Tibial artery (tissue), 4 donors: ENCODE measurements around the gene ICE1.
"Not testable (repeated sequence)": the region's sequence is repeated elsewhere in the genome, so short reads cannot be mapped to it uniquely, and the experiment has no call there.

Source experiments
- DNase-seq, 2 donors: peaks; one replicate each; pipeline ENCODE4 v3.0.0-alpha.2; 2019
- H3K27ac ChIP-seq, 2 donors: fragments of 200-600 bp; sonication (generic) in 1 of 2; 1 replicate in 1 of 2; 2 replicates in 1 of 2; pipeline ENCODE4 v1.5.1; 2018 to 2019; ENCODE audit warnings: mild to moderate bottlenecking in 1 of 2
- H3K27me3 ChIP-seq, 2 donors: fragments of 200-600 bp; sonication (generic) in 1 of 2; one replicate each; pipeline versions ENCODE4 v1.5.1 to v1.6.0; 2016 to 2019
- H3K36me3 ChIP-seq, 3 donors: fragments of 200-600 bp; sonication (generic) in 2 of 3; one replicate each; pipeline ENCODE4 v1.5.1; 2016 to 2019; ENCODE audit warnings: mild to moderate bottlenecking in 2 of 3
- H3K4me1 ChIP-seq, 4 donors: fragments of 200-600 bp; sonication (generic) in 2 of 4; 1 replicate in 3 of 4; 2 replicates in 1 of 4; pipeline ENCODE4 v1.5.1; 2016 to 2019
- H3K4me3 ChIP-seq, 2 donors: fragments of 200-600 bp; sonication (generic) in 1 of 2; 1 replicate in 1 of 2; 2 replicates in 1 of 2; pipeline ENCODE4 v1.5.1; 2018 to 2019; ENCODE audit warnings: mild to moderate bottlenecking in 2 of 2
- H3K9me3 ChIP-seq, 3 donors: fragments of 200-600 bp; sonication (generic) in 1 of 3; one replicate each; pipeline ENCODE4 v1.5.1; 2016 to 2019
- CTCF ChIP-seq, 2 experiments: fragments of 200-600 bp in 1 of 2; fragments of 450-650 bp in 1 of 2; IDR thresholded peaks; one replicate each; pipeline ENCODE4 v1.5.1; 2017 to 2019; ENCODE audit warnings: antibody characterized with exemption in 2 of 2, mild to moderate bottlenecking in 1 of 2, moderate library complexity in 1 of 2
- intact Hi-C: fragments of 100-400 bp; cut with DNase I; formaldehyde crosslinking; loops from one replicate; pipeline ENCODE4 v1.15.0; 2023; ENCODE audit warnings: low total_unique reads

The ICE1 gene

GRCh38 chr5:5467737-5468136 lies 45.3 kb downstream of the ICE1 start:
- Histone ChIP-seq H3K4me3 (no peak overlapping the region), H3K36me3 (peaks cover 23 to 57% (median 56%) of the 10 kb centered on the region in 3 donors), H3K4me1 (no peaks in the 10 kb centered on the region), H3K27ac (no peak overlapping the region), H3K9me3 (no peaks in the 10 kb centered on the region), H3K27me3 (no peaks in the 10 kb centered on the region)
- no peak for DNase-seq
- intact Hi-C loops, result no loop called here
- TF ChIP-seq CTCF (IDR thresholded peaks at IDR 0.05), result no peak

GRCh38 chr5:5470933-5471332 lies 48.5 kb downstream of the ICE1 start:
- intact Hi-C loops, result no loop called here
- Histone ChIP-seq H3K4me1 (no peaks in the 10 kb centered on the region), H3K4me3 (no peak overlapping the region), H3K27me3 (no peaks in the 10 kb centered on the region), H3K36me3 (peaks cover 29 to 58% (median 57%) of the 10 kb centered on the region in 3 donors), H3K9me3 (no peaks in the 10 kb centered on the region), H3K27ac (no peak overlapping the region)
- no peak for DNase-seq
- no peak for TF ChIP-seq CTCF (IDR thresholded peaks at IDR 0.05)

- intact Hi-C loops, result no loop called here
- no peaks in the 10 kb centered on the region for H3K9me3 ChIP-seq
- no peaks in the 10 kb centered on the region for H3K4me1 ChIP-seq
- H3K27ac ChIP-seq, result no peak overlapping the region
- DNase-seq, result no peak
- peaks cover 34 to 58% (median 57%) of the 10 kb centered on the region in 3 donors for H3K36me3 ChIP-seq
- no peak overlapping the region for H3K4me3 ChIP-seq
- no peak for TF ChIP-seq CTCF (IDR thresholded peaks at IDR 0.05)
- no peaks in the 10 kb centered on the region for H3K27me3 ChIP-seq
Observed at GRCh38 chr5:5473226-5473625, 50.7 kb downstream of the ICE1 start.

GRCh38 chr5:5474961-5475360 lies 52.5 kb downstream of the ICE1 start:
- intact Hi-C loops, result no loop called here
- TF ChIP-seq CTCF (IDR thresholded peaks at IDR 0.05), result no peak
- Histone ChIP-seq H3K9me3 (no peaks in the 10 kb centered on the region), H3K4me1 (no peaks in the 10 kb centered on the region), H3K27ac (no peak overlapping the region), H3K27me3 (no peaks in the 10 kb centered on the region), H3K36me3 (peaks cover 34 to 53% (median 51%) of the 10 kb centered on the region in 3 donors), H3K4me3 (no peak overlapping the region)
- no peak for DNase-seq

- no peak for DNase-seq
- no peaks in the 10 kb centered on the region for H3K27me3 ChIP-seq
- no peak overlapping the region for H3K4me3 ChIP-seq
- H3K36me3 ChIP-seq, result peaks cover 34 to 53% (median 48%) of the 10 kb centered on the region in 3 donors
- H3K4me1 ChIP-seq, result no peaks in the 10 kb centered on the region
- no peak for TF ChIP-seq CTCF (IDR thresholded peaks at IDR 0.05)
- no peak overlapping the region for H3K27ac ChIP-seq
- intact Hi-C loops, result no loop called here
- no peaks in the 10 kb centered on the region for H3K9me3 ChIP-seq
Observed at GRCh38 chr5:5475975-5476374, 53.5 kb downstream of the ICE1 start.

- H3K36me3 ChIP-seq, result peaks cover 22 to 52% (median 33%) of the 10 kb centered on the region in 3 donors
- H3K27ac ChIP-seq, H3K9me3 ChIP-seq, H3K27me3 ChIP-seq, intact Hi-C loops, H3K4me1 ChIP-seq, DNase-seq, H3K4me3 ChIP-seq: not testable (repeated sequence)
Observed at GRCh38 chr5:5479578-5479977, 57.1 kb downstream of the ICE1 start.
